ENCODE results near the gene LRCH3. TPM values are rescaled to one million over a fixed set of nuclear protein-coding genes. Genes with fewer than 3 reads are reported as not detected.
"Not testable (repeated sequence)": the region's sequence is repeated elsewhere in the genome, so short reads cannot be mapped to it uniquely, and the experiment has no call there.

Gene LRCH3
- total and polyA plus RNA-seq, 7 experiments from 2014 or later, result 13.5 to 75.5 (median 58.8) TPM

DNA sequence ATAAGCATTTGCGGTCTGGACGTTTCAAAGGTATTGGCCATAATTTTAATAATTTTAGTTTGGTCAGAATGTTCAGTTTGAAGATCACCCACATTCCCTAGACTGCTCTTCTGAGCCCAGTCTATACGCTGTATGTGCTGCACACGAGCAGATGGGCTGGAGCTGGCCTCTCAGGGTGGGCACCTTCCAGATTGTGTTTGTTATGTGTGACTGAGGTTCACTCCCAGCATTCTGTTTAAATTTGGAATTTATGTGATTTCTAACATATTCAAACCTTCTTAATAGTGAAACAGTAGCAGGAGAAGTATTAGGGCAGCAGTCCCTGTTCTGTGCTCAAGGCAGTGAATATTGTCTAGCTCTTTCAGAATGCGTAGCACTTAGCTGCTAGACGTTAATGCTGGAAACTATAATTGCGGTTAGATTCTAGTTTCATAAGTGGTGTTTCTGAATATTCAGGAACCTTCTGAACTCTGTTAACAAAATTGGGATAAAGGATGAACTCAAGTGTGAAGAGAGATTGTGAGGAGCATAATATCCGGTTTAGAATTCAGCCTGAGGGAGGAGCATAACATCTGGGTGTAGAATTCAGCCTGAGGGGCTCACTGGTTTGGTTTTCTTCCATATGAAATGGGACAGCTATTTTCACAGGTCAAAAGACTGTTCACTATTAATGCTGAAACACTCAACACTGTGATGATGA, 90.4 kb downstream of the LRCH3 start:
- Histone ChIP-seq H3K4me1 (ENCODE audit: control insufficient read depth in 2 of 2, insufficient read depth in 2 of 2, low read length in 2 of 2) (no peaks in the 10 kb centered on the region), H3K36me3 (ENCODE audit: control insufficient read depth in 2 of 3, insufficient read depth in 3 of 3, low read length in 3 of 3) (peaks cover 0 to 28% (median 7%) of the 10 kb centered on the region in 3 experiments), H3K4me3 (ENCODE audit: low read length) (no peak overlapping the region), H3K9me3 (ENCODE audit: control insufficient read depth in 2 of 3, low read length in 3 of 3) (no peaks in the 10 kb centered on the region), H3K27ac (ENCODE audit: low read depth, low read length) (no peak overlapping the region), H3K27me3 (ENCODE audit: control insufficient read depth in 2 of 2, insufficient read depth in 2 of 2, low read length in 2 of 2) (no peaks in the 10 kb centered on the region)
- ChIA-PET POLR2A (no interaction called here), CTCF (interaction anchor here (0.5 kb wide), 1 partner anchor 195 kb away, joined by 4 read pairs; no protein-coding TSS in a partner anchor)
- no peaks in the 10 kb centered on the region for H3K27me3 Mint-ChIP-seq
- intact Hi-C loops (cut with micrococcal nuclease), result no loop called here
- H3K9me3 Mint-ChIP-seq, result no peaks in the 10 kb centered on the region
- ATAC-seq, result no peak
- DNase-seq, result no peak
- H3K36me3 Mint-ChIP-seq, result peaks cover 17 to 56% (median 28%) of the 10 kb centered on the region in 5 donors
- H3K4me3 Mint-ChIP-seq, result no peak overlapping the region
- H3K4me1 Mint-ChIP-seq, result peaks cover 0 to 22% (median 9%) of the 10 kb centered on the region in 7 donors
- peak overlapping the region in 8 of 9 donors; percentile 24 to 80 (median 64) for H3K27ac Mint-ChIP-seq

GRCh38 chr3:197881970-197882338, 90.9 kb downstream of the LRCH3 start:
- no peaks in the 10 kb centered on the region for H3K4me1 ChIP-seq (ENCODE audit: control insufficient read depth in 2 of 2, insufficient read depth in 2 of 2, low read length in 2 of 2)
- no peak overlapping the region for H3K4me3 ChIP-seq (ENCODE audit: low read length)
- DNase-seq, result no peak
- H3K9me3 Mint-ChIP-seq, result no peaks in the 10 kb centered on the region
- ATAC-seq, result no peak
- no peaks in the 10 kb centered on the region for H3K27me3 ChIP-seq (ENCODE audit: control insufficient read depth in 2 of 2, insufficient read depth in 2 of 2, low read length in 2 of 2)
- peaks cover 17 to 57% (median 28%) of the 10 kb centered on the region in 5 donors for H3K36me3 Mint-ChIP-seq
- H3K27ac Mint-ChIP-seq, result peak overlapping the region in 6 of 9 donors; percentile 61 to 80 (median 74)
- intact Hi-C loops (cut with micrococcal nuclease), result no loop called here
- H3K4me3 Mint-ChIP-seq, result no peak overlapping the region
- H3K27ac ChIP-seq (ENCODE audit: low read depth, low read length), result no peak overlapping the region
- ChIA-PET POLR2A (no interaction called here), CTCF (no interaction called here)
- H3K36me3 ChIP-seq (ENCODE audit: control insufficient read depth in 2 of 3, insufficient read depth in 3 of 3, low read length in 3 of 3), result peaks cover 0 to 27% (median 7%) of the 10 kb centered on the region in 3 experiments
- peaks cover 0 to 22% (median 9%) of the 10 kb centered on the region in 7 donors for H3K4me1 Mint-ChIP-seq
- no peaks in the 10 kb centered on the region for H3K27me3 Mint-ChIP-seq
- no peaks in the 10 kb centered on the region for H3K9me3 ChIP-seq (ENCODE audit: control insufficient read depth in 2 of 3, low read length in 3 of 3)

GRCh38 chr3:197882586-197882985, 91.5 kb downstream of the LRCH3 start:
- Histone ChIP-seq H3K36me3 (ENCODE audit: control insufficient read depth in 2 of 3, insufficient read depth in 3 of 3, low read length in 3 of 3) (peaks cover 0 to 27% (median 7%) of the 10 kb centered on the region in 3 experiments), H3K4me1 (ENCODE audit: control insufficient read depth in 2 of 2, insufficient read depth in 2 of 2, low read length in 2 of 2) (no peaks in the 10 kb centered on the region), H3K27me3 (ENCODE audit: control insufficient read depth in 2 of 2, insufficient read depth in 2 of 2, low read length in 2 of 2) (no peaks in the 10 kb centered on the region), H3K4me3 (ENCODE audit: low read length) (no peak overlapping the region), H3K9me3 (ENCODE audit: control insufficient read depth in 2 of 3, low read length in 3 of 3) (no peaks in the 10 kb centered on the region), H3K27ac (ENCODE audit: low read depth, low read length) (no peak overlapping the region)
- DNase-seq (no peak), ATAC-seq (no peak)
- H3K9me3 Mint-ChIP-seq, result no peaks in the 10 kb centered on the region
- H3K27me3 Mint-ChIP-seq, result no peaks in the 10 kb centered on the region
- no peak overlapping the region for H3K27ac Mint-ChIP-seq
- intact Hi-C loops (cut with micrococcal nuclease), result no loop called here
- H3K4me1 Mint-ChIP-seq, result peaks cover 0 to 22% (median 9%) of the 10 kb centered on the region in 7 donors
- H3K4me3 Mint-ChIP-seq, result no peak overlapping the region
- ChIA-PET CTCF (interaction anchor here (0.7 kb wide), 1 partner anchor 32 kb away, joined by 3 read pairs; no protein-coding TSS in a partner anchor), POLR2A (no interaction called here)
- peaks cover 17 to 54% (median 25%) of the 10 kb centered on the region in 5 donors for H3K36me3 Mint-ChIP-seq

GRCh38 chr3:197883541-197883940, 92.5 kb downstream of the LRCH3 start:
- Histone ChIP-seq H3K27ac (ENCODE audit: low read depth, low read length) (no peak overlapping the region), H3K27me3 (ENCODE audit: control insufficient read depth in 2 of 2, insufficient read depth in 2 of 2, low read length in 2 of 2) (no peaks in the 10 kb centered on the region), H3K36me3 (ENCODE audit: control insufficient read depth in 2 of 3, insufficient read depth in 3 of 3, low read length in 3 of 3) (peaks cover 0 to 24% (median 7%) of the 10 kb centered on the region in 3 experiments), H3K4me3 (ENCODE audit: low read length) (no peak overlapping the region), H3K4me1 (ENCODE audit: control insufficient read depth in 2 of 2, insufficient read depth in 2 of 2, low read length in 2 of 2) (no peaks in the 10 kb centered on the region), H3K9me3 (ENCODE audit: control insufficient read depth in 2 of 3, low read length in 3 of 3) (no peaks in the 10 kb centered on the region)
- intact Hi-C loops (cut with micrococcal nuclease), result no loop called here
- H3K4me3 Mint-ChIP-seq, result no peak overlapping the region
- ATAC-seq (no peak), DNase-seq (no peak)
- ChIA-PET POLR2A (no interaction called here), CTCF (no interaction called here)
- peaks cover 0 to 21% (median 7%) of the 10 kb centered on the region in 7 donors for H3K4me1 Mint-ChIP-seq
- no peaks in the 10 kb centered on the region for H3K27me3 Mint-ChIP-seq
- peak overlapping the region in 4 of 9 donors; percentile 3 to 26 (median 20) for H3K27ac Mint-ChIP-seq
- peaks cover 17 to 48% (median 19%) of the 10 kb centered on the region in 5 donors for H3K36me3 Mint-ChIP-seq
- no peaks in the 10 kb centered on the region for H3K9me3 Mint-ChIP-seq

DNA sequence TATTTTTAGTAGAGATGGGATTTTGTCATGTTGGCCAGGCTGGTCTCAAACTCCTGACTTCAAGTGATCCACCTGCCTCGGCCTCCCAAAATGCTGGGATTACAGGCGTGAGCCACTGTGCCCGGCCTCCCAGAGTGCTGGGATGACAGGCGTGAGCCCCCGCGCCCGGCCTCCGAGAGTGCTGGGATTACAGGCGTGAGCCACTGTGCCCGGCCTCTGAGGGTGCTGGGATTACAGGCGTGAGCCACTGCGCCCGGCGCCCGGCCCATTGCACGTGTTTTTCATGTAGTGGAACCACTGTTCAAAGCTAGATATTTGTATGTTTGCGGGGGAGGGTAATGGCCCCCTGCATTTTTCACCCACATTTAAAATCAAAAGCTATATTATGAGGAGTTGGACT, 93.3 kb downstream of the LRCH3 start:
- H3K4me3 Mint-ChIP-seq; intact Hi-C loops (cut with micrococcal nuclease); H3K4me3 ChIP-seq (ENCODE audit: low read length); H3K4me1 ChIP-seq (ENCODE audit: control insufficient read depth in 2 of 2, insufficient read depth in 2 of 2, low read length in 2 of 2); H3K27ac ChIP-seq (ENCODE audit: low read depth, low read length); CTCF ChIA-PET; POLR2A ChIA-PET; H3K9me3 Mint-ChIP-seq; H3K9me3 ChIP-seq (ENCODE audit: control insufficient read depth in 2 of 3, low read length in 3 of 3); DNase-seq; H3K27me3 Mint-ChIP-seq; H3K27me3 ChIP-seq (ENCODE audit: control insufficient read depth in 2 of 2, insufficient read depth in 2 of 2, low read length in 2 of 2); ATAC-seq: not testable (repeated sequence)
- peaks cover 0 to 26% (median 7%) of the 10 kb centered on the region in 3 experiments for H3K36me3 ChIP-seq (ENCODE audit: control insufficient read depth in 2 of 3, insufficient read depth in 3 of 3, low read length in 3 of 3)
- peak overlapping the region in 1 of 9 donors; percentile 28 for H3K27ac Mint-ChIP-seq
- H3K4me1 Mint-ChIP-seq, result peaks cover 0 to 17% (median 6%) of the 10 kb centered on the region in 7 donors
- H3K36me3 Mint-ChIP-seq, result peaks cover 13 to 43% (median 18%) of the 10 kb centered on the region in 5 donors

- DNase-seq; H3K4me3 Mint-ChIP-seq; H3K27me3 Mint-ChIP-seq; H3K27ac ChIP-seq (ENCODE audit: low read depth, low read length); ATAC-seq; H3K9me3 Mint-ChIP-seq; H3K27me3 ChIP-seq (ENCODE audit: control insufficient read depth in 2 of 2, insufficient read depth in 2 of 2, low read length in 2 of 2); POLR2A ChIA-PET; intact Hi-C loops (cut with micrococcal nuclease); H3K9me3 ChIP-seq (ENCODE audit: control insufficient read depth in 2 of 3, low read length in 3 of 3); H3K4me3 ChIP-seq (ENCODE audit: low read length); H3K4me1 ChIP-seq (ENCODE audit: control insufficient read depth in 2 of 2, insufficient read depth in 2 of 2, low read length in 2 of 2); CTCF ChIA-PET; H3K27ac Mint-ChIP-seq: not testable (repeated sequence)
- H3K36me3 ChIP-seq (ENCODE audit: control insufficient read depth in 2 of 3, insufficient read depth in 3 of 3, low read length in 3 of 3), result peaks cover 0 to 21% (median 0%) of the 10 kb centered on the region in 3 experiments
- Mint-ChIP-seq H3K4me1 (peaks cover 0 to 10% (median 6%) of the 10 kb centered on the region in 7 donors), H3K36me3 (peaks cover 5 to 33% (median 14%) of the 10 kb centered on the region in 5 donors)
Observed at GRCh38 chr3:197886052-197886451, 95.0 kb downstream of the LRCH3 start.

Measured in naive thymus-derived CD4-positive, alpha-beta T cell (primary cell).